AG04450 (cell line): Measurements from ENCODE around the gene SIX2. TPM values are rescaled to one million over a fixed set of nuclear protein-coding genes. Genes with fewer than 3 reads are reported as not detected.

Experiments
- CTCF ChIA-PET: fragments of 300-600, 350-600 bp; formaldehyde crosslinking; extraction: SDS; loops from one replicate; lab custom pipeline; 2022; ENCODE audit warnings: antibody characterized with exemption, inconsistent platforms; lab: Charles Lee
- POLR2A ChIA-PET: fragments of 350-600 bp; formaldehyde crosslinking; extraction: SDS; loops from one replicate; lab custom pipeline; 2021; ENCODE audit warnings: antibody characterized with exemption, inconsistent platforms; lab: Yijun Ruan, JAX
- DNase-seq: peaks from one replicate; pipeline ENCODE4 v3.0.0-alpha.2; 2011; ENCODE audit warnings: low read depth, low spot score
- H3K27ac ChIP-seq: one replicate; pipeline ENCODE4 v1.5.1; 2012; ENCODE audit warnings: low read depth, low read length, control low read depth
- H3K27me3 ChIP-seq: one replicate; pipeline ENCODE4 v1.6.0; 2012; ENCODE audit warnings: low read length; ENCODE audit not compliant: control insufficient read depth, insufficient read depth
- H3K4me3 ChIP-seq: 2 replicates; pipeline ENCODE4 v1.5.1; 2011; ENCODE audit warnings: mild to moderate bottlenecking, low read depth, low read length, control low read depth
- H3K9me3 ChIP-seq: 2 replicates; pipeline ENCODE4 v1.5.1; 2012; ENCODE audit warnings: low read length; ENCODE audit not compliant: control insufficient read depth, insufficient read depth
- polyA plus RNA-seq: library from polyadenylated mRNA; depleted of rRNA; stranded (reverse); fragments of >200 nt; gene quantifications from 2 replicates; pipeline ENCODE4 v1.2.3, GENCODE V29; 2011
- TF ChIP-seq, protein P1 (sequence below): IDR thresholded peaks from 2 replicates; pipeline ENCODE4 v1.5.1; 2011; ENCODE audit warnings: low read depth, low read length, control low read depth, inconsistent platforms

Gene SIX2
- polyA plus RNA-seq, 1 experiment: not detected

GRCh38 chr2:45024600-45025291 is 15.5 kb upstream of the SIX2 start:
- DNase-seq: peak; percentile 7
- peaks cover 49% of the 10 kb centered on the region for H3K27me3 ChIP-seq
- H3K9me3 ChIP-seq: no peaks in the 10 kb centered on the region
- POLR2A ChIA-PET: interaction anchor here (0.6 kb wide), 2 partner anchors 27 to 254 kb away, joined by 4 read pairs; no protein-coding TSS in a partner anchor
- no peak overlapping the region for H3K4me3 ChIP-seq
- CTCF ChIA-PET: interaction anchor here (0.6 to 1.5 kb wide), 2 partner anchors 43 to 100 kb away, joined by 4 to 5 read pairs; no protein-coding TSS in a partner anchor
- no peak overlapping the region for H3K27ac ChIP-seq
- TF ChIP-seq, protein P1, sequence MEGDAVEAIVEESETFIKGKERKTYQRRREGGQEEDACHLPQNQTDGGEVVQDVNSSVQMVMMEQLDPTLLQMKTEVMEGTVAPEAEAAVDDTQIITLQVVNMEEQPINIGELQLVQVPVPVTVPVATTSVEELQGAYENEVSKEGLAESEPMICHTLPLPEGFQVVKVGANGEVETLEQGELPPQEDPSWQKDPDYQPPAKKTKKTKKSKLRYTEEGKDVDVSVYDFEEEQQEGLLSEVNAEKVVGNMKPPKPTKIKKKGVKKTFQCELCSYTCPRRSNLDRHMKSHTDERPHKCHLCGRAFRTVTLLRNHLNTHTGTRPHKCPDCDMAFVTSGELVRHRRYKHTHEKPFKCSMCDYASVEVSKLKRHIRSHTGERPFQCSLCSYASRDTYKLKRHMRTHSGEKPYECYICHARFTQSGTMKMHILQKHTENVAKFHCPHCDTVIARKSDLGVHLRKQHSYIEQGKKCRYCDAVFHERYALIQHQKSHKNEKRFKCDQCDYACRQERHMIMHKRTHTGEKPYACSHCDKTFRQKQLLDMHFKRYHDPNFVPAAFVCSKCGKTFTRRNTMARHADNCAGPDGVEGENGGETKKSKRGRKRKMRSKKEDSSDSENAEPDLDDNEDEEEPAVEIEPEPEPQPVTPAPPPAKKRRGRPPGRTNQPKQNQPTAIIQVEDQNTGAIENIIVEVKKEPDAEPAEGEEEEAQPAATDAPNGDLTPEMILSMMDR: no peak

DNA sequence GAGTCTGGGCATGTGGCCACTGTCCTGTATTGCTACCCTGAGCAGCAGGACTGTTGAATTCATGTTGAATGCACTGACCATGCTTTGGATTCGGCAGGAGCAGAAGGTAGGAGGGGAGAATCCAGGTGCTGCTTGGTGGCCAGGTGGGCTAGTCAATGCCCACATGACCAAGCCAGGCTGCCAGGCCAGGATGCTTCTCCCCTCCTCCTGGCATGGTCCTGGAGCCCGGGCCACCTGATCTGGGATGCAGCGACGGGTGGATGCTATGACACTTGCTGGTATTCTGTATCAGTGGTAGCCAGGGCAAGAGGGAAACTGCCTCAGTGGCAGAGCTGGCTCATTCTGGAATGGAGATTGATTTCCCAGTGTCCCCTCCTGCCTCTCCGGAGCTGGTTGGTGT is 14.8 kb upstream of the SIX2 start:
- Histone ChIP-seq H3K4me3 (no peak overlapping the region), H3K27ac (no peak overlapping the region), H3K27me3 (peaks cover 48% of the 10 kb centered on the region), H3K9me3 (no peaks in the 10 kb centered on the region)
- ChIA-PET POLR2A (no interaction called here), CTCF (interaction anchor here (1.5 kb wide), 1 partner anchor 42 kb away, joined by 5 read pairs; no protein-coding TSS in a partner anchor)
- DNase-seq: no peak
- TF ChIP-seq, protein P1: no peak

GRCh38 chr2:45020439-45020838 is 11.2 kb upstream of the SIX2 start:
- POLR2A ChIA-PET: no interaction called here

GRCh38 chr2:45018023-45018422 is 8.8 kb upstream of the SIX2 start:
- no peak for DNase-seq
- TF ChIP-seq, protein P1: no peak
- CTCF ChIA-PET: no interaction called here
- no peak overlapping the region for H3K27ac ChIP-seq
- POLR2A ChIA-PET: no interaction called here
- H3K4me3 ChIP-seq: no peak overlapping the region
- peaks cover 74% of the 10 kb centered on the region for H3K27me3 ChIP-seq
- H3K9me3 ChIP-seq: peaks cover 11% of the 10 kb centered on the region; the same call in 1 of the 2 replicates

More at GRCh38 chr2:45020439-45020838, 11.2 kb upstream of the SIX2 start:
- TF ChIP-seq, protein P1: no peak
- Histone ChIP-seq H3K27ac (no peak overlapping the region), H3K4me3 (no peak overlapping the region), H3K9me3 (no peaks in the 10 kb centered on the region), H3K27me3 (peaks cover 63% of the 10 kb centered on the region)
- DNase-seq: no peak
- CTCF ChIA-PET: no interaction called here

- POLR2A ChIA-PET: no interaction called here
- no peak for DNase-seq
- peaks cover 16% of the 10 kb centered on the region; the same call in 1 of the 2 replicates for H3K9me3 ChIP-seq
- TF ChIP-seq, protein P1: no peak
- no peak overlapping the region for H3K27ac ChIP-seq
- CTCF ChIA-PET: no interaction called here
- H3K27me3 ChIP-seq: peaks cover 86% of the 10 kb centered on the region
- no peak overlapping the region for H3K4me3 ChIP-seq
These were observed 5.6 kb upstream of the SIX2 start for GRCh38 chr2:45014831-45015230.
